SK-N-SH (cell line): Measurements from ENCODE around the gene ADGRL3.

ENCODE experiments used
- CTCF ChIP-seq: fragments of 200-600 bp; sonication (generic); IDR thresholded peaks from 2 replicates; pipeline ENCODE4 v1.6.1; 2017; ENCODE audit warnings: antibody characterized with exemption, mild to moderate bottlenecking, moderate library complexity
- EZH2phosphoT487 ChIP-seq: fragments of 200-600 bp; sonication (generic); IDR thresholded peaks from 2 replicates; pipeline ENCODE4 v1.6.1; 2017; ENCODE audit warnings: low read depth, mixed run types, mild to moderate bottlenecking, antibody characterized with exemption, moderate library complexity, borderline replicate concordance
- GABPA ChIP-seq: IDR thresholded peaks from 2 replicates; pipeline ENCODE4 v1.4.0; 2012; ENCODE audit warnings: low read depth, mild to moderate bottlenecking
- GATA2 ChIP-seq: sonication (generic); formaldehyde crosslinking; IDR thresholded peaks from 2 replicates; pipeline ENCODE4 v1.5.0; 2020; ENCODE audit warnings: mild to moderate bottlenecking, missing genetic modification reagents
- JUND ChIP-seq: IDR thresholded peaks from 2 replicates; pipeline ENCODE4 v1.4.0; 2012
- POLR2AphosphoS5 ChIP-seq: IDR thresholded peaks from 2 replicates; pipeline ENCODE4 v1.6.1; 2012; ENCODE audit warnings: low read depth, low read length
- SMC3 ChIP-seq: IDR thresholded peaks from 2 replicates; pipeline ENCODE4 v1.6.1; 2012; ENCODE audit warnings: low read depth, low read length, improper control_type of control experiment
- TCF12 ChIP-seq: IDR thresholded peaks from 2 replicates; pipeline ENCODE4 v1.4.0; 2012

GRCh38 chr4:61831987-61832386, 631.9 kb downstream of the ADGRL3 start:
- TF ChIP-seq JUND (no peak), CTCF (no peak), POLR2AphosphoS5 (no peak), SMC3 (no peak), EZH2phosphoT487 (no peak), TCF12 (no peak), GATA2 (no peak), GABPA (no peak)
